ENCODE measurements around the gene GDPGP1.

Gene GDPGP1

DNA sequence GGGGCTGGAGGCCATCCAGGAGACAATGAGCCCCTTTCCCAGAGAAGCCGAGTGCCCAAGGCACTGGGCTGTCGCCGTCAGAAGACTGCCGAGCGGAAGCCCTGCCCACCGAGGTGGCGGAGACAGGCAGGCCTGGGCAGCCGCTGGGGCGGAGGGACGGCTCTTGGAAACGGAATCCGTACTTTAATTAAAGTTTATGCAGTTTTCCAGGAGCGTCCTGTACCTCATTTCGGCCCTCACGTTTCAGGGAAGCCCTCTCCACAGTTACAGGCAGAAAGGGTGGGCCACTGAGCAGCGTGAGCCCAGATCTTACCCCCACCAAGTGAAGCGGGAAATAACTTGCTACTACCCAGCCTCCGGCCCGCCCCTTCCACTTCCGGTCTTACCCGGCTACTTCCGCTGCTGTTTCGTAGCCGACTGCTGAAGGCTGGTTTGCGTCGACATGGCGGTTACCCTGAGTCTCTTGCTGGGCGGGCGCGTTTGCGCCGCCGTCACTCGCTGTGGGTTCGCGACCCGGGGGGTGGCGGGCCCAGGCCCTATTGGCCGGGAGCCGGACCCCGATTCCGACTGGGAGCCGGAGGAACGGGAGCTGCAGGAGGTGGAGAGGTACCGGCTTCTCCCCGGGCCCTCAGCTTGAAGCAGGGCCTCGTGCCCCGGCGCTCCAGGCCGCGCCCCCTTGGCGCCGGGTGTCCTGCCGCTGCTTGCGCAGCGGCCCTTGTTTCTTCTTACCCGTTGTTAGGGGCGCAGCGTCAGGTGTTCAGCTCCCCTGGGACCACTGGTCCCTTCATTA, 31.5 kb downstream of the GDPGP1 start, which contains the start of gene NGRN:
NGRN (plus strand) TSS at position 402 of the 790 bp plus-strand sequence; CDS start at position 443, 41 bp downstream.
- H3K27ac ChIP-seq, result peak within 1 kb of the TSS; percentile 69
- H3K79me2 ChIP-seq (ENCODE audit: insufficient read depth, low read depth), result peaks cover 40% of the 10 kb centered on the region
- H3K4me1 ChIP-seq (ENCODE audit: low read depth, poor library complexity, severe bottlenecking), result peaks cover 37% of the 10 kb centered on the region
- H4K20me1 ChIP-seq (ENCODE audit: insufficient read depth), result 0 out of 2 replicates have a peak, but pooled peaks cover 18% of the 10 kb centered on the region
- H3K4me2 ChIP-seq, result peak within 1 kb of the TSS; percentile 93
- H2AFZ ChIP-seq (ENCODE audit: low read depth), result peak within 1 kb of the TSS; percentile 86
- TF ChIP-seq, protein P1, sequence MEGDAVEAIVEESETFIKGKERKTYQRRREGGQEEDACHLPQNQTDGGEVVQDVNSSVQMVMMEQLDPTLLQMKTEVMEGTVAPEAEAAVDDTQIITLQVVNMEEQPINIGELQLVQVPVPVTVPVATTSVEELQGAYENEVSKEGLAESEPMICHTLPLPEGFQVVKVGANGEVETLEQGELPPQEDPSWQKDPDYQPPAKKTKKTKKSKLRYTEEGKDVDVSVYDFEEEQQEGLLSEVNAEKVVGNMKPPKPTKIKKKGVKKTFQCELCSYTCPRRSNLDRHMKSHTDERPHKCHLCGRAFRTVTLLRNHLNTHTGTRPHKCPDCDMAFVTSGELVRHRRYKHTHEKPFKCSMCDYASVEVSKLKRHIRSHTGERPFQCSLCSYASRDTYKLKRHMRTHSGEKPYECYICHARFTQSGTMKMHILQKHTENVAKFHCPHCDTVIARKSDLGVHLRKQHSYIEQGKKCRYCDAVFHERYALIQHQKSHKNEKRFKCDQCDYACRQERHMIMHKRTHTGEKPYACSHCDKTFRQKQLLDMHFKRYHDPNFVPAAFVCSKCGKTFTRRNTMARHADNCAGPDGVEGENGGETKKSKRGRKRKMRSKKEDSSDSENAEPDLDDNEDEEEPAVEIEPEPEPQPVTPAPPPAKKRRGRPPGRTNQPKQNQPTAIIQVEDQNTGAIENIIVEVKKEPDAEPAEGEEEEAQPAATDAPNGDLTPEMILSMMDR (conservative IDR thresholded peaks at IDR 0.05; ENCODE audit: low read depth, low read length), result no peak
- no peaks in the 10 kb centered on the region for H3K27me3 ChIP-seq (ENCODE audit: insufficient read depth, low read depth)
- peak within 1 kb of the TSS; percentile 86 for H3K9ac ChIP-seq
- H3K4me3 ChIP-seq (IDR thresholded peaks at IDR 0.05; ENCODE audit: insufficient read depth, low read depth, low read length), result peak within 1 kb of the TSS; percentile 36
- H3K36me3 ChIP-seq (ENCODE audit: insufficient read depth), result no peaks in the 10 kb centered on the region; the same call in 1 of the 2 replicates

- H4K20me1 ChIP-seq (ENCODE audit: insufficient read depth), result 0 out of 2 replicates have a peak, but pooled peaks cover 18% of the 10 kb centered on the region
- H2AFZ ChIP-seq (ENCODE audit: low read depth), result peak overlapping the region; percentile 86
- peak overlapping the region; percentile 36 for H3K4me3 ChIP-seq (IDR thresholded peaks at IDR 0.05; ENCODE audit: insufficient read depth, low read depth, low read length)
- H3K4me1 ChIP-seq (ENCODE audit: low read depth, poor library complexity, severe bottlenecking), result peaks cover 36% of the 10 kb centered on the region
- H3K27me3 ChIP-seq (ENCODE audit: insufficient read depth, low read depth), result no peaks in the 10 kb centered on the region
- no peaks in the 10 kb centered on the region; the same call in 1 of the 2 replicates for H3K36me3 ChIP-seq (ENCODE audit: insufficient read depth)
- peak overlapping the region; percentile 86 for H3K9ac ChIP-seq
- H3K79me2 ChIP-seq (ENCODE audit: insufficient read depth, low read depth), result peaks cover 46% of the 10 kb centered on the region
- TF ChIP-seq, protein P1 (conservative IDR thresholded peaks at IDR 0.05; ENCODE audit: low read depth, low read length), result no peak
- H3K27ac ChIP-seq, result peak overlapping the region; percentile 69
- peak overlapping the region; percentile 93 for H3K4me2 ChIP-seq
These were observed 32.0 kb downstream of the GDPGP1 start for GRCh38 chr15:90266061-90266431.

GRCh38 chr15:90266485-90266884, 32.5 kb downstream of the GDPGP1 start:
- TF ChIP-seq, protein P1 (conservative IDR thresholded peaks at IDR 0.05; ENCODE audit: low read depth, low read length), result no peak
- peak overlapping the region; percentile 69 for H3K27ac ChIP-seq
- H3K79me2 ChIP-seq (ENCODE audit: insufficient read depth, low read depth), result peaks cover 46% of the 10 kb centered on the region

DNA sequence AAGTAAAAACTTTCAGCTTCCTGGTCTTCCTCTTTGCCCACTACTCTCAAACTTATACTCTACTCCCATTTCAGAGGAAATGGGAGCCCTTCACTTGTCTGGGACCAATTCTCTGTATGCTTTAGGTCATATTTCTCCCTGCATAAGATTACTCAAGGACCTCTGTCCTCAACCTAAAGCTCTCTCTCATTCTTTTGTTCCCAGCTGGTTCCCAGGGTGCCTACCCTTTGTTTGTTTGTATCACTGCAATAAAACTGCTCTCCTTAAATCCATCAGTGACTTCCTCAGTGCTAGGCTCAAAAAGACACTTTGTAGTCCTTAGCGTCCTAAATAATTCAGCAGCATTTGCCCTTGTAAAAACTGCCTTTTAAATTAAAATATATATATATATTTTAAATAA, 34.4 kb downstream of the GDPGP1 start:
- peak overlapping the region; percentile 93; the same call in 1 of the 2 replicates for H3K4me2 ChIP-seq
- H3K27ac ChIP-seq, result no peak overlapping the region
- 0 out of 2 replicates have a peak, but pooled peaks cover 18% of the 10 kb centered on the region for H4K20me1 ChIP-seq (ENCODE audit: insufficient read depth)
- H3K4me1 ChIP-seq (ENCODE audit: low read depth, poor library complexity, severe bottlenecking), result peaks cover 36% of the 10 kb centered on the region
- H3K27me3 ChIP-seq (ENCODE audit: insufficient read depth, low read depth), result no peaks in the 10 kb centered on the region
- H2AFZ ChIP-seq (ENCODE audit: low read depth), result no peak overlapping the region
- no peaks in the 10 kb centered on the region; the same call in 1 of the 2 replicates for H3K36me3 ChIP-seq (ENCODE audit: insufficient read depth)
- H3K4me3 ChIP-seq (IDR thresholded peaks at IDR 0.05; ENCODE audit: insufficient read depth, low read depth, low read length), result no peak overlapping the region
- peaks cover 51% of the 10 kb centered on the region for H3K79me2 ChIP-seq (ENCODE audit: insufficient read depth, low read depth)
- TF ChIP-seq, protein P1 (conservative IDR thresholded peaks at IDR 0.05; ENCODE audit: low read depth, low read length), result no peak
- H3K9ac ChIP-seq, result no peak overlapping the region

More at GRCh38 chr15:90266485-90266884, 32.5 kb downstream of the GDPGP1 start:
- peak overlapping the region; percentile 86 for H2AFZ ChIP-seq (ENCODE audit: low read depth)
- H4K20me1 ChIP-seq (ENCODE audit: insufficient read depth), result 0 out of 2 replicates have a peak, but pooled peaks cover 18% of the 10 kb centered on the region
- no peaks in the 10 kb centered on the region for H3K27me3 ChIP-seq (ENCODE audit: insufficient read depth, low read depth)
- no peaks in the 10 kb centered on the region; the same call in 1 of the 2 replicates for H3K36me3 ChIP-seq (ENCODE audit: insufficient read depth)
- H3K4me1 ChIP-seq (ENCODE audit: low read depth, poor library complexity, severe bottlenecking), result peaks cover 36% of the 10 kb centered on the region
- peak overlapping the region; percentile 36 for H3K4me3 ChIP-seq (IDR thresholded peaks at IDR 0.05; ENCODE audit: insufficient read depth, low read depth, low read length)
- H3K4me2 ChIP-seq, result peak overlapping the region; percentile 93
- H3K9ac ChIP-seq, result peak overlapping the region; percentile 86
